Activated T-helper 2 cell treated with anti-CD3 and anti-CD28 coated beads, Interferon-gamma antibody, Interleukin-2, Interleukin-4, amounts not matched to agents 10 μg/mL and 5 μg/mL and 100 μg/mL, durations not matched to agents 14 hours and 24 hours and 36 hours (primary cell): Measurements from ENCODE around the gene OR2F1. TPM values are rescaled to one million over a fixed set of nuclear protein-coding genes. Genes with fewer than 3 reads are reported as not detected.

Experiments
- DNase-seq: peaks from one replicate; pipeline ENCODE4 v3.0.0; 2021; ENCODE audit warnings: low spot score
- H3K27ac Mint-ChIP-seq: one replicate; pipeline ENCODE4 v1.8.0; 2021; ENCODE audit warnings: mixed read lengths
- H3K27me3 Mint-ChIP-seq: one replicate; pipeline ENCODE4 v1.8.0; 2021; ENCODE audit warnings: low read depth, mixed read lengths
- H3K36me3 Mint-ChIP-seq: one replicate; pipeline ENCODE4 v1.8.0; 2021; ENCODE audit warnings: low read depth, mixed read lengths
- H3K4me1 Mint-ChIP-seq: one replicate; pipeline ENCODE4 v1.8.0; 2021; ENCODE audit warnings: low read depth, mixed read lengths
- H3K4me3 Mint-ChIP-seq: one replicate; pipeline ENCODE4 v1.8.0; 2021; ENCODE audit warnings: low read depth, mild to moderate bottlenecking, moderate library complexity, mixed read lengths
- H3K9me3 Mint-ChIP-seq: one replicate; pipeline ENCODE4 v1.8.0; 2021; ENCODE audit warnings: mixed read lengths
- intact Hi-C: fragments of 100-400 bp; cut with micrococcal nuclease; formaldehyde crosslinking; loops from one replicate; pipeline ENCODE4 v1.15.1; 2023
- total RNA-seq: library from RNA; stranded (reverse); gene quantifications from 2 replicates; pipeline ENCODE4 v1.2.3, GENCODE V29; 2022

Gene OR2F1, protein sequence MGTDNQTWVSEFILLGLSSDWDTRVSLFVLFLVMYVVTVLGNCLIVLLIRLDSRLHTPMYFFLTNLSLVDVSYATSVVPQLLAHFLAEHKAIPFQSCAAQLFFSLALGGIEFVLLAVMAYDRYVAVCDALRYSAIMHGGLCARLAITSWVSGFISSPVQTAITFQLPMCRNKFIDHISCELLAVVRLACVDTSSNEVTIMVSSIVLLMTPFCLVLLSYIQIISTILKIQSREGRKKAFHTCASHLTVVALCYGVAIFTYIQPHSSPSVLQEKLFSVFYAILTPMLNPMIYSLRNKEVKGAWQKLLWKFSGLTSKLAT
- total RNA-seq: not detected in 2 replicates

DNA sequence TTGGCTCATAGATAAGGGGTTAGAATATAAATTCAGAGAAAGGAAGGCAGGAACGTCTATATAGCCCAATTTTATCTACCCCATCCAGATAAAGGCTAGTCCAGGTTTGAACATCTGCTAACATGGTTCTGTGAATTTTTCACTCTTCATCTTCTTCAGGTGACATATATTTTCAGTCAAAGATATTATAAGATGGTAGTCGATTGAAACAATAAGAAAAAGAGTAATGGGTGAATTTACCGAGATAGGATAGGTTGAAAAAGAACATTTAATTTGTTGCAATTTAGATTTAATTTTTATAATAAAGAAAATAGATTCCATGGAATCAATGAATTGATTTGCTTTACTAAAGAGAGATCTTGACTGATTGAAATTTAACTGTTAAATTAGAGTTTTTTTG lies at the start of gene OR2F1:
Gene OR2F1, plus strand, starts transcription at position 301 of the 400 bp plus-strand sequence. CDS start 5,127 bp downstream, outside the sequence.
- Mint-ChIP-seq H3K4me3 (no peak within 1 kb of the TSS), H3K36me3 (no peaks in the 10 kb centered on the region), H3K27me3 (peaks cover 9% of the 10 kb centered on the region), H3K9me3 (no peaks in the 10 kb centered on the region), H3K4me1 (no peaks in the 10 kb centered on the region), H3K27ac (no peak within 1 kb of the TSS)
- no peak for DNase-seq
- intact Hi-C loops: no loop called here

DNA sequence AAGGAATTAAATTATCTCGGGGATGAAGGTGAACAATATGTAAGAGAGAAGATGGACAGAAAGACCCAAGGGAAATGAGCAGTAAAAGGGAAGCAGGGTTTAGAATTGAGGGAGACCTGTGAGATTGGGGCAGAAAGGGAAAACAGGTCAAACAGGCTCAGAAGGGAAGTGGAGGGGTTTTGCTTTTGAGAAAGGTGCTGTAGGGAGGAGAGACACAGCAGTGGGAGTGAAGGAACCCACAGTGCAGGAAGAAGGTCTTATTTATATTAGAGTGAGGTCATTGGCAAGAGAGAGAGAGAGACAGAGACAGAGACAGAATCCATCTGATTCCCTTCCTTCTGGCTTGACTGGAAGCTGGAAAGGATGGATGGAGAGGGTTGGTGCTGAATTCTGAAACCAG lies 49.1 kb upstream of the OR2F1 start:
- no peak overlapping the region for H3K4me3 Mint-ChIP-seq
- peaks cover 13% of the 10 kb centered on the region for H3K4me1 Mint-ChIP-seq
- peaks cover 9% of the 10 kb centered on the region for H3K27me3 Mint-ChIP-seq
- H3K27ac Mint-ChIP-seq: no peak overlapping the region
- no peak for DNase-seq
- peaks cover 5% of the 10 kb centered on the region for H3K36me3 Mint-ChIP-seq
- no peaks in the 10 kb centered on the region for H3K9me3 Mint-ChIP-seq
- intact Hi-C loops: no loop called here

DNA sequence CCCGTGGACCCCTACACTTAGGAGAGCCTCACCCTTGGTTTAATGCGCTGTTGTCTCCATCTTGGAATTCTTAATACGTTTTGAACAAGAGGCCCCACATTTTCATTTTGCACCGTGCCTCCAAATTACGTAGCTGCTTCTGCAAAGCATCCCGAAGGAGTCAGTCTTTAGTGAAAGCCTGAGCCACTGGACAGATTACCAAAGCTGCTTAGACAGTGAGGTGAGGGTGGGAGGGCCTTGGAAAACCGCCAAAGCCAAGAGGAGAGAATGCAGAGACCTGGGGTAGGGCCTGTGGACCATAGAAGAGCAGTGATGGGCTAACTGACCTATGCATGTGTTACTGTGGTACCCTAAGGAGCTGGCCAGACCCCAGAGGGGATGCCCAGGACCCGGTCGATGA lies 48.5 kb upstream of the OR2F1 start:
- intact Hi-C loops: loop anchor here (2.0 kb wide), 1 partner anchor 23 kb away; no protein-coding TSS in a partner anchor
- no peak overlapping the region for H3K27ac Mint-ChIP-seq

GRCh38 chr7:143906895-143907294 lies 47.7 kb upstream of the OR2F1 start:
- no peak overlapping the region for H3K4me3 Mint-ChIP-seq
- intact Hi-C loops: loop anchor here (2.0 kb wide), 1 partner anchor 22 kb away; no protein-coding TSS in a partner anchor
- H3K36me3 Mint-ChIP-seq: no peaks in the 10 kb centered on the region
- H3K9me3 Mint-ChIP-seq: no peaks in the 10 kb centered on the region
- H3K27me3 Mint-ChIP-seq: peaks cover 9% of the 10 kb centered on the region
- H3K4me1 Mint-ChIP-seq: peaks cover 8% of the 10 kb centered on the region
- H3K27ac Mint-ChIP-seq: no peak overlapping the region
- DNase-seq: no peak

More for the DNA sequence above, 48.5 kb upstream of the OR2F1 start:
- Mint-ChIP-seq H3K36me3 (peaks cover 2% of the 10 kb centered on the region), H3K9me3 (no peaks in the 10 kb centered on the region), H3K27me3 (peaks cover 9% of the 10 kb centered on the region), H3K4me3 (no peak overlapping the region), H3K4me1 (peaks cover 10% of the 10 kb centered on the region)
- no peak for DNase-seq

- intact Hi-C loops: no loop called here
- no peak for DNase-seq
- Mint-ChIP-seq H3K9me3 (no peaks in the 10 kb centered on the region), H3K27me3 (peaks cover 9% of the 10 kb centered on the region), H3K27ac (no peak overlapping the region), H3K4me1 (peaks cover 5% of the 10 kb centered on the region), H3K4me3 (no peak overlapping the region), H3K36me3 (no peaks in the 10 kb centered on the region)
Measured at GRCh38 chr7:143908120-143908519, 46.5 kb upstream of the OR2F1 start.

GRCh38 chr7:143909863-143910262 lies 44.8 kb upstream of the OR2F1 start:
- Mint-ChIP-seq H3K36me3 (no peaks in the 10 kb centered on the region), H3K27ac (no peak overlapping the region), H3K9me3 (no peaks in the 10 kb centered on the region), H3K4me3 (no peak overlapping the region), H3K27me3 (peaks cover 18% of the 10 kb centered on the region), H3K4me1 (peaks cover 5% of the 10 kb centered on the region)
- DNase-seq: no peak
- intact Hi-C loops: loop anchor here (5.0 kb wide), 1 partner anchor 418 kb away; no protein-coding TSS in a partner anchor

- no peaks in the 10 kb centered on the region for H3K36me3 Mint-ChIP-seq
- no peak overlapping the region for H3K27ac Mint-ChIP-seq
- intact Hi-C loops: loop anchor here (5.0 kb wide), 1 partner anchor 418 kb away; no protein-coding TSS in a partner anchor
- peaks cover 21% of the 10 kb centered on the region for H3K27me3 Mint-ChIP-seq
- H3K9me3 Mint-ChIP-seq: no peaks in the 10 kb centered on the region
- no peak for DNase-seq
- H3K4me3 Mint-ChIP-seq: no peak overlapping the region
- peaks cover 5% of the 10 kb centered on the region for H3K4me1 Mint-ChIP-seq
Measured at GRCh38 chr7:143910473-143911248, 44.0 kb upstream of the OR2F1 start.

GRCh38 chr7:143913945-143914615 lies 40.6 kb upstream of the OR2F1 start:
- no peak for DNase-seq
- intact Hi-C loops: loop anchor here (5.0 kb wide), 1 partner anchor 422 kb away; no protein-coding TSS in a partner anchor
- H3K27ac Mint-ChIP-seq: no peak overlapping the region
- peaks cover 25% of the 10 kb centered on the region for H3K27me3 Mint-ChIP-seq
- H3K4me1 Mint-ChIP-seq: peaks cover 5% of the 10 kb centered on the region
- no peaks in the 10 kb centered on the region for H3K36me3 Mint-ChIP-seq
- H3K4me3 Mint-ChIP-seq: no peak overlapping the region
- no peaks in the 10 kb centered on the region for H3K9me3 Mint-ChIP-seq

GRCh38 chr7:143914938-143915652 lies 39.5 kb upstream of the OR2F1 start:
- peaks cover 28% of the 10 kb centered on the region for H3K27me3 Mint-ChIP-seq
- H3K9me3 Mint-ChIP-seq: no peaks in the 10 kb centered on the region
- no peaks in the 10 kb centered on the region for H3K36me3 Mint-ChIP-seq
- H3K4me3 Mint-ChIP-seq: no peak overlapping the region
- intact Hi-C loops: loop anchor here (5.0 kb wide), 1 partner anchor 423 kb away; no protein-coding TSS in a partner anchor
- DNase-seq: no peak
- H3K27ac Mint-ChIP-seq: no peak overlapping the region
- peaks cover 5% of the 10 kb centered on the region for H3K4me1 Mint-ChIP-seq

GRCh38 chr7:143924851-143925250 lies 29.8 kb upstream of the OR2F1 start:
- Mint-ChIP-seq H3K9me3 (no peaks in the 10 kb centered on the region), H3K4me3 (no peak overlapping the region), H3K27me3 (peaks cover 21% of the 10 kb centered on the region), H3K36me3 (no peaks in the 10 kb centered on the region), H3K4me1 (peaks cover 9% of the 10 kb centered on the region), H3K27ac (no peak overlapping the region)
- DNase-seq: no peak
- intact Hi-C loops: loop anchor here (10.0 kb wide), 1 partner anchor 100 kb away; no protein-coding TSS in a partner anchor

GRCh38 chr7:143929224-143929920 lies 25.3 kb upstream of the OR2F1 start:
- Mint-ChIP-seq H3K9me3 (no peaks in the 10 kb centered on the region), H3K27ac (no peak overlapping the region), H3K4me3 (no peak overlapping the region), H3K27me3 (peaks cover 7% of the 10 kb centered on the region), H3K36me3 (no peaks in the 10 kb centered on the region), H3K4me1 (peaks cover 17% of the 10 kb centered on the region)
- no peak for DNase-seq
- intact Hi-C loops: loop anchor here (2.0 to 10.0 kb wide), 2 partner anchors 23 to 95 kb away; no protein-coding TSS in a partner anchor
